ENCODE results near the gene ANKS3. TPM values are rescaled to one million over a fixed set of nuclear protein-coding genes. Genes with fewer than 3 reads are reported as not detected.

The ANKS3 gene
- polyA plus RNA-seq, 3 donors, result 0.59 to 13.7 (median 0.95) TPM

DNA sequence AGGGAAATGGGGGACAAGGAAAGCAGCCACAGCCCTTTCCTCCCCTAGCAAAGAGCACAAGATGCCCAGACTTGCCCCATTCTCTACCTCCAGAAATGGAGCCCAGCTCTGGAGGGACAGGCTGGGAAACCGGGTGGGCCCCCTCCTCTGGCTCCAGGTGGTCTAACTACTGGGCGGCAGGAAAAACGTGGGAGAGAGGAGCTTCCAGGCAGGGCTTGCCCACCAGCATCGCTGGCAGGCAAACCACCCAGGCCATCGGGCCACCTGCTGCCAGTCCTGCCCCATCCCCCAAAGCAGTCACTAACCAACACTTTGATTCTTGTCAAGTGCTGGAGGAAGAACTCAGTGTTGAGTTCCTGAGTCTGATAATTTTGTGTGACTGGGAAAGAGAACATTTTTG, 15.6 kb downstream of the ANKS3 start:
- 100% methylated on average over 3 of the region's 5 CpGs for WGBS (ENCODE audit: insufficient coverage)
- no peaks in the 10 kb centered on the region for H3K27me3 Mint-ChIP-seq (ENCODE audit: low read depth in 3 of 3)
- Histone ChIP-seq H3K36me3 (replicated peaks in 1 of 2; ENCODE audit: control insufficient read depth in 1 of 2, insufficient read depth in 2 of 2, low read length in 2 of 2) (peaks cover 23 to 42% of the 10 kb centered on the region in 2 donors), H3K27me3 (ENCODE audit: control insufficient read depth in 2 of 2, insufficient read depth in 2 of 2, low read length in 2 of 2) (no peaks in the 10 kb centered on the region), H2AFZ (ENCODE audit: insufficient read depth, low read depth, low read length, poor library complexity, severe bottlenecking) (no peak overlapping the region), H4K20me1 (ENCODE audit: insufficient read depth, low read length) (no peaks in the 10 kb centered on the region), H3K4me1 (ENCODE audit: control insufficient read depth in 1 of 2, insufficient read depth in 2 of 2, low read length in 2 of 2) (no peaks in the 10 kb centered on the region), H3K9ac (ENCODE audit: insufficient read depth, low read length, poor library complexity, severe bottlenecking) (no peak overlapping the region), H3K4me2 (replicated peaks; ENCODE audit: extremely low read depth, low read length, poor library complexity, severe bottlenecking) (no peak overlapping the region), H3K9me3 (replicated peaks in 1 of 2; ENCODE audit: control insufficient read depth in 1 of 2, insufficient read depth in 1 of 2, low read length in 2 of 2) (no peaks in the 10 kb centered on the region), H3K4me3 (replicated peaks in 1 of 3; ENCODE audit: low read depth in 2 of 3, low read length in 3 of 3) (no peak overlapping the region), H3K27ac (ENCODE audit: low read depth in 1 of 2, low read length in 2 of 2) (no peak overlapping the region), H3K79me2 (ENCODE audit: insufficient read depth, low read length) (no peaks in the 10 kb centered on the region)
- TF ChIP-seq, protein P1, sequence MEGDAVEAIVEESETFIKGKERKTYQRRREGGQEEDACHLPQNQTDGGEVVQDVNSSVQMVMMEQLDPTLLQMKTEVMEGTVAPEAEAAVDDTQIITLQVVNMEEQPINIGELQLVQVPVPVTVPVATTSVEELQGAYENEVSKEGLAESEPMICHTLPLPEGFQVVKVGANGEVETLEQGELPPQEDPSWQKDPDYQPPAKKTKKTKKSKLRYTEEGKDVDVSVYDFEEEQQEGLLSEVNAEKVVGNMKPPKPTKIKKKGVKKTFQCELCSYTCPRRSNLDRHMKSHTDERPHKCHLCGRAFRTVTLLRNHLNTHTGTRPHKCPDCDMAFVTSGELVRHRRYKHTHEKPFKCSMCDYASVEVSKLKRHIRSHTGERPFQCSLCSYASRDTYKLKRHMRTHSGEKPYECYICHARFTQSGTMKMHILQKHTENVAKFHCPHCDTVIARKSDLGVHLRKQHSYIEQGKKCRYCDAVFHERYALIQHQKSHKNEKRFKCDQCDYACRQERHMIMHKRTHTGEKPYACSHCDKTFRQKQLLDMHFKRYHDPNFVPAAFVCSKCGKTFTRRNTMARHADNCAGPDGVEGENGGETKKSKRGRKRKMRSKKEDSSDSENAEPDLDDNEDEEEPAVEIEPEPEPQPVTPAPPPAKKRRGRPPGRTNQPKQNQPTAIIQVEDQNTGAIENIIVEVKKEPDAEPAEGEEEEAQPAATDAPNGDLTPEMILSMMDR (IDR thresholded peaks at IDR 0.05), result no peak
- peaks cover 29 to 45% of the 10 kb centered on the region in 2 donors for H3K36me3 Mint-ChIP-seq
- no peak for DNase-seq
- H3K4me1 Mint-ChIP-seq, result no peaks in the 10 kb centered on the region
- intact Hi-C loops (cut with micrococcal nuclease), result no loop called here
- no peak overlapping the region for H3K4me3 Mint-ChIP-seq
- peak overlapping the region in 1 of 7 donors; percentile 48 for H3K27ac Mint-ChIP-seq
- no peaks in the 10 kb centered on the region for H3K9me3 Mint-ChIP-seq

DNA sequence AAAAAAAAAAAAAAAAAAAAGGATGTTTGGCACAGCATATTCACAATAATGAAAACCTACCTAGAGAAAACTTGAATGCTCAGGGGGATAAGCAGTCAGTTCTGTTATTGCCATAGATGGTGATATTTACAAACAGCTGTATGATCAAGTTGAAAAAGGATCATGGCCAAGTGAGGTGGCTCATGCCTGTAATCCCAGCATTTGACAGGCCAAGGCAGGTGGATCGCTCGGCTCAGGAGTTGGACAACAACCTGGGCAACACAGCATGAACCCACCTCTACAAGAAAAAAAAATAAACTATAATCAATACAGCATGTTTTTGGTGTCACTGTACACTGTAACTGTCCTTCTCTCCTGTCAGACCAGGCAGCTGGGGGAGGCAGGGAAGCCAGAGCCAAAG, 19.1 kb downstream of the ANKS3 start:
- no peaks in the 10 kb centered on the region for H3K27me3 ChIP-seq (ENCODE audit: control insufficient read depth in 2 of 2, insufficient read depth in 2 of 2, low read length in 2 of 2)
- no peaks in the 10 kb centered on the region for H3K79me2 ChIP-seq (ENCODE audit: insufficient read depth, low read length)
- H3K36me3 ChIP-seq (replicated peaks in 1 of 2; ENCODE audit: control insufficient read depth in 1 of 2, insufficient read depth in 2 of 2, low read length in 2 of 2), result peaks cover 35 to 54% of the 10 kb centered on the region in 2 donors
- no peak overlapping the region for H3K27ac Mint-ChIP-seq
- H3K27ac ChIP-seq (ENCODE audit: low read depth in 1 of 2, low read length in 2 of 2), result no peak overlapping the region
- no peaks in the 10 kb centered on the region for H4K20me1 ChIP-seq (ENCODE audit: insufficient read depth, low read length)
- H3K4me3 ChIP-seq (replicated peaks in 1 of 3; ENCODE audit: low read depth in 2 of 3, low read length in 3 of 3), result no peak overlapping the region
- H3K9ac ChIP-seq (ENCODE audit: insufficient read depth, low read length, poor library complexity, severe bottlenecking), result no peak overlapping the region
- H3K9me3 ChIP-seq (replicated peaks in 1 of 2; ENCODE audit: control insufficient read depth in 1 of 2, insufficient read depth in 1 of 2, low read length in 2 of 2), result no peaks in the 10 kb centered on the region
- no peak for DNase-seq
- H3K36me3 Mint-ChIP-seq, result peaks cover 33 to 52% of the 10 kb centered on the region in 2 donors
- TF ChIP-seq, protein P1 (IDR thresholded peaks at IDR 0.05), result no peak
- H3K4me3 Mint-ChIP-seq, result no peak overlapping the region
- H3K4me1 ChIP-seq (ENCODE audit: control insufficient read depth in 1 of 2, insufficient read depth in 2 of 2, low read length in 2 of 2), result no peaks in the 10 kb centered on the region
- H3K4me1 Mint-ChIP-seq, result no peaks in the 10 kb centered on the region
- 100% methylated on average over 2 of the region's 2 CpGs for WGBS (ENCODE audit: insufficient coverage)
- H3K27me3 Mint-ChIP-seq (ENCODE audit: low read depth in 3 of 3), result no peaks in the 10 kb centered on the region
- intact Hi-C loops (cut with micrococcal nuclease), result no loop called here
- no peak overlapping the region for H3K4me2 ChIP-seq (replicated peaks; ENCODE audit: extremely low read depth, low read length, poor library complexity, severe bottlenecking)
- no peaks in the 10 kb centered on the region for H3K9me3 Mint-ChIP-seq
- no peak overlapping the region for H2AFZ ChIP-seq (ENCODE audit: insufficient read depth, low read depth, low read length, poor library complexity, severe bottlenecking)
